ENCODE results near the gene TTC12.
"Not testable (repeated sequence)": the region's sequence is repeated elsewhere in the genome, so short reads cannot be mapped to it uniquely, and the experiment has no call there.

Gene TTC12

GRCh38 chr11:113286509-113287497 is 27.6 kb upstream of the TTC12 start:
- no peak for DNase-seq (ENCODE audit: low spot score)

DNA sequence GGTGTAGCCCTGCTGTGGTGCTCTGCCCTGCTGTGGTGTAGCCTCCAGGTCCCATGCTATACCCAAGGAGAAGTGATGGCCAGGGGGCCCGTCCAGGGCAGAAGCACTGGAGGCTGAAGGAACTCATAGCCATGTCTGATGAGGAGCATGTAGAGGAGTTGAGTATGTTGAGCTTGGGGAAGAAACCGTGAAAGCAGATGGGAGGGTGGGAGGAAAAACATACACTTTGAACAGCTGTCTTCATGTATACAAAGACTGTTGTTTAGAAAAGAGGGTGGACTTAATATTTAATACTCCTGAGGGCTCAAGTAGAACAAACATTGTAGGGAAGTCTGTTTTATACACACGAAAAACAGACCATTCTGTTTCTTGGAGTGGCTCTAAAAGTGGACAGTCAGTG is 26.6 kb upstream of the TTC12 start:
- no peak for DNase-seq (ENCODE audit: low spot score)

DNA sequence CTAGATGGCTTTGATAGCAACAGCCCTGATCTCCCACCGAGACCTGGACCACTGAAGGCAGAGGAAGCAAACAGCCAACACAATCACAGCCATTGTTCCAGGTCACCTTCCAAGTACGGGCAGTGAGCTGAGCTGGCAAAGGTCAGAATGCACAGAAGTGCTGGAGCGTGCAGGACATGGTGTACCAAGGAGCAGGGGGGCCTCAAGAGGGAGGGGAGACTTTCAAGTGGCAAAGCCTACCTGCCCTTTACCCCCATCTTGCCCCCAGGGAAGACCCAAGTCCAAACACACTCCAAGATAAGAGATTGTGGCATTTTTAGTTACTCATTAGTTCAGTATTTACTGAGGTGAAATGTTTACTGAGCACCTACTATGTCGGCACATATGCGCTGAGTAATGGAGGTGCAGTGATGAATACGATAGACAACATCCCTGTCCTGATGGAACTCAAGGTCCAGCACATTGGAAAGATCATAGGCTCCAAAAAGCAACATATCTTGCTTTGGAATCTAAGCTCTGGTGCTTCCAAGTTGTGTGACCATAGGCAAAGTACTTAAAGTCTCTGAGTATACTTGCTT is 26.0 kb upstream of the TTC12 start:
- DNase-seq (ENCODE audit: low spot score) = no peak

DNA sequence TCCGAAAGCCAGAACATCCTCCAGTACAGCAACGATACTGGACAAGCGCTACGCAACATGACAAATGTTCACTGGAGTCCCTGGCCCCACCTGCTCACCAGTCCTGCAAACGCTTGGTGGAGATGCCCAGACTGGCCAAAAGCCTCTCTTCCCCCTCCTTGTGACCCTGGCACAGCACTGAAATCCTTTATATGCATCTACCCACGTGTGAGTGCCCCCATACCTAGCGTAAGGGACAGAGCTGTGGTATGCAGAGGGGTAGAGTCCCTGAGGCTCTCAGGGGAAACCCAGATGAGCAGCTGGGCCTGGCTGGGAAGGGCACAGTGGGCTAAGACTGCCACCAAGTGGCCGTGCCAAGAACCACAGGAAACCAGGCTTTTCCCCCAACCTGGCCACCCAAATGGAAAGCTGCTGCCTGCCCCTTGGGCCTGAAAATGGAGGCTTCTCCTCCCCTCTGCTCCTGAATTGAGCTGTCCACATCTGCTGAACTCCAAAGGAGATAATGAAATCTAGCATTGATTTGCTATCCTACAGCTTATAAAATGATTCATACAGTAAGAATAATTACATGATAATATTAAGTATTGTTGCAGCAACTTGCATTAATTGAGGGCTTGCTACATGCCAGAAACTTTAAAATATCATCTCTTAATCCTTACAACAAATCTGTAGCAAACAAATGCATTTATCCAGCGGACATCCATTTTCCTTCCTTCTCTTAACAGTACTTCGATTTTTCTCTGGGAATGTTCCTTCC is 24.8 kb upstream of the TTC12 start:
- DNase-seq (ENCODE audit: low spot score) = peak; percentile 45

DNA sequence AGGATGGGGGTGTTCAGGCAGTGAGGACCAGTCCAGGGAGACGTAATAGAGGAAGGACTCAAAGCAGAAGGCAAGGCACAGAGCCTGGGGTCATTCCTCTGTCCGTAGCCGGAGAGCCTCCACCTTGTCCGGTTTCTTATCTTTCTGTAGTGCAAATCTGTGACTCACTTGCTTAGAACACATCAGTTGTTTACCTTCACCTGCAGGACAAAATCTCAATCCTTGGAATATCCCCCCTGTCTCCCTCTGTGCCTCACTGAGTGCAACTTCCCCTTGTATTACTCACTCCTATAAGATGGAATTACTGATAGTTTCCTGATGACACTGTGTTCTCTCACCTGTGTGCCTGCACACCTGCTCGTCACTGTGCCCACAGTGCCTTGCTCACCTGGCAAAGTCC is 20.4 kb upstream of the TTC12 start:
- DNase-seq (ENCODE audit: low spot score) = no peak

GRCh38 chr11:113295993-113296392 is 18.4 kb upstream of the TTC12 start:
- DNase-seq (ENCODE audit: low spot score) = no peak

- no peak for DNase-seq (ENCODE audit: low spot score)
These were observed 17.8 kb upstream of the TTC12 start for GRCh38 chr11:113296447-113297205.

GRCh38 chr11:113298496-113298895 is 15.9 kb upstream of the TTC12 start:
- not testable (repeated sequence) for DNase-seq (ENCODE audit: low spot score)

DNA sequence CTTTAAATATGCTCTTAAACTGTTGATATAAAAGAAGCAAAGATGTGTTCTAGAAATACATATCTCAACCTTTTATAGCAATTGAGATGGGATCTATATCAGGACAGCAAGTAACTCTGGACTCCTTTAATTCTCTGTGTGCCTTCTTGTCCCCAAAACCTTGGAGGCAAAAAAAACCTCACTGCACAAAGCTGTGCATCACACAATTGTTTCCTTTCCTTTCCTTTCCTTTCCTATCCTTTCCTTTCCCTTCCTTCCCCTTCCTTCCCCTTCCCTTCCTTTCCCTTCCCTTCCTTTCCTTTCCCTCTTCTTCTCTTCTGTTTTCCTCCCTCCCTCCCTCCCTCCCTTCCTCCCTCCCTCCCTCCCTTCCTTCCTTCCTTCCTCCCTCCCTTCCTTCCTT is 9.5 kb upstream of the TTC12 start:
- DNase-seq (ENCODE audit: low spot score) = no peak

GRCh38 chr11:113305440-113306336 is 8.7 kb upstream of the TTC12 start:
- peak; percentile 51 for DNase-seq (ENCODE audit: low spot score)

GRCh38 chr11:113308601-113309000 is 5.8 kb upstream of the TTC12 start:
- no peak for DNase-seq (ENCODE audit: low spot score)

DNA sequence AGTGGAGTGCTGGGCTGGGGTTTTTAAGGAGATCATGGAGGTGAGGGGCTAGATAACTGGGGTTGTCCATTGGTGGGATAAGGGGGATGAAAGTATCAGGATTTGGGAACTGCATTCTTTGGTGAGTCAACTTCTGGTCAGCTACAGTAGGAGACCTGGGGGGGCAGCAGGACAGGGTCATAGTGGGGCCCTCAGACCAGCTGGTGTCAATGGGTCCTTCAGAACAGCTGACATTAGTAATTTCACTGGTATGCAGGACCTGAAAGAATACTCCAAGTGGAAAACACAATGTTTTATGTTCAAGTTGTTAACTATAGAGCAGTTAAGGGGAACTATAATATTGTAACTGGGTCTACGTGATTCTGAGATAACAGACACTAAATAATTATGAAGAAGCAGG is 2.8 kb upstream of the TTC12 start:
- DNase-seq (ENCODE audit: low spot score) = no peak

GRCh38 chr11:113313601-113314000 is 782 bp upstream of the TTC12 start:
- DNase-seq (ENCODE audit: low spot score) = no peak

DNA sequence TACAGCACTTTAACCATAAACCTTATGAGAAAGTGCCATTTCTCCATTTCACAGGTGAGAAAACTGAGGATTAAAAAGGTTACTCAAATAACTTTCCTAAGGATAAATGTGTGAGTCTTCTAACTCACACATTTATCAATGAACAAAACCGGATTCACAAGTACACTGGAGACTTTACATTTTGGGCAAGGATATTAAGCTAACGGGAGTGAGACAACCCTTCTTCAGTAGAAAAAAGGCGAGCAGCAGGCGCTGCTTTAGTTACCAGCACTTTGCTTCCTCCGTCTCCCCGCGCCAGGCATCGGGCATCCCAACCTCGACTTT is 356 bp upstream of the TTC12 start:
- DNase-seq (ENCODE audit: low spot score) = no peak

DNA sequence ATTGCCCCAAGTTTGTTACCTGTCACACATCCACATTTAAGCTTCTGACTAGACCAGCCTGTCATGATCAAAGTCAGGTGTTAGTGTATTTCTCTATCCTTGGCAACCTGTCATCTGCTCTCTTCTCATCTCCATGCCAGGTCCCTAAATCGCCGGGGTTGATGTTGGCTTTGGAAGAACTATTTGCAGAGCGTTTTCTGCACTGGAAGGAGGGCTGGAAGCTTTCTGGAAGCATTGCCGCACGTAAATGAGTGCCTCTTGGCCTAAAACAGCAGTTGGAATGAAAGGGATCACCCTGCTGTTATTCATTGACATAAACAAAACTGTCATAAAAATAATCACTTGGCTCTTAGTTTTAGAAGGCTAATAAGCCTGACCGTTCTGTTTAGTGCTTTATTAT is 1.4 kb downstream of the TTC12 start:
- no peak for DNase-seq (ENCODE audit: low spot score)

- no peak for DNase-seq (ENCODE audit: low spot score)
These were observed 1.9 kb downstream of the TTC12 start for GRCh38 chr11:113316256-113316655.

DNA sequence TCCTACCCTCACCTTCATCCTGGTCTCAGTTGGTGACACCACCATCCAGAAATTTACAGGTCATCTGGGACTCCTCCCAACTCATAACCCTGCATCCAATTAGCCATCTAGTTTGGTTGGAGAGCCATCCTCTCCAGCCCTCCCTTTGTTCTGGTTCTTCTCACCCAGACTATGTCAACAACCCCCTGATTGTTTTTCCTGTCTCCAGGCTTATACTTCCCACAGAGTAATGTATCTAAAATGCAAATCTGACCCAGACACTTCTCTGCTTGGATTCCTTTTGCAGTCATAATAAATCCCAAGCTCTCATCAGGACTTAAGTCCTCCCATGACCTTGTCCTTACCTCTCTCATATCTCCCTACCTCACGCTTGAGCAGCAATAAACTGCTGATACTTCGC is 3.0 kb downstream of the TTC12 start:
- no peak for DNase-seq (ENCODE audit: low spot score)

- no peak for DNase-seq (ENCODE audit: low spot score)
These were observed 4.7 kb downstream of the TTC12 start for GRCh38 chr11:113319085-113319484.

- no peak for DNase-seq (ENCODE audit: low spot score)
These were observed 7.8 kb downstream of the TTC12 start for GRCh38 chr11:113322158-113322557.

- DNase-seq (ENCODE audit: low spot score) = no peak
These were observed 9.9 kb downstream of the TTC12 start for GRCh38 chr11:113324250-113324649.

GRCh38 chr11:113329725-113330124 is 15.3 kb downstream of the TTC12 start:
- DNase-seq (ENCODE audit: low spot score) = no peak
